HL-60 (cell line): ENCODE results near the gene HMCN2.

ENCODE experiments used
- DNase-seq, 2 experiments: peaks; one replicate each; pipeline ENCODE4 v3.0.0-alpha.2; 2010 to 2020; ENCODE audit warnings: low read depth in 1 of 2, low spot score in 1 of 2
- H3K27ac ChIP-seq: fragments of 250-450 bp; sonication (Bioruptor Pico); replicated peaks from 2 replicates; pipeline ENCODE4 v1.5.1; 2020; ENCODE audit warnings: mild to moderate bottlenecking, moderate library complexity
- H3K27me3 ChIP-seq: fragments of 250-450 bp; sonication (Bioruptor Pico); 2 replicates; pipeline ENCODE4 v1.5.1; 2021; ENCODE audit warnings: mild to moderate bottlenecking, moderate library complexity; ENCODE audit not compliant: insufficient read depth, poor library complexity, severe bottlenecking
- H3K4me3 ChIP-seq: replicated peaks from 2 replicates; pipeline ENCODE4 v1.5.1; 2011; ENCODE audit warnings: mild to moderate bottlenecking, control low read depth, low read length; ENCODE audit not compliant: insufficient read depth
- GABPA ChIP-seq: IDR thresholded peaks from 2 replicates; pipeline ENCODE4 v1.6.1; 2012; ENCODE audit warnings: low read depth
- POLR2AphosphoS5 ChIP-seq: IDR thresholded peaks from 2 replicates; pipeline ENCODE4 v1.6.1; 2012; ENCODE audit warnings: low read depth
- REST ChIP-seq: IDR thresholded peaks from 2 replicates; pipeline ENCODE4 v1.6.1; 2012; ENCODE audit warnings: low read depth; ENCODE audit not compliant: insufficient replicate concordance
- SPI1 ChIP-seq: IDR thresholded peaks from 2 replicates; pipeline ENCODE4 v1.6.1; 2012; ENCODE audit warnings: low read depth, mild to moderate bottlenecking, borderline replicate concordance
- TF ChIP-seq, protein P1 (sequence below): IDR thresholded peaks from one replicate; pipeline ENCODE4 v1.5.1; 2011; ENCODE audit warnings: low read length, control low read depth, inconsistent platforms; ENCODE audit not compliant: insufficient read depth

HMCN2 gene

DNA sequence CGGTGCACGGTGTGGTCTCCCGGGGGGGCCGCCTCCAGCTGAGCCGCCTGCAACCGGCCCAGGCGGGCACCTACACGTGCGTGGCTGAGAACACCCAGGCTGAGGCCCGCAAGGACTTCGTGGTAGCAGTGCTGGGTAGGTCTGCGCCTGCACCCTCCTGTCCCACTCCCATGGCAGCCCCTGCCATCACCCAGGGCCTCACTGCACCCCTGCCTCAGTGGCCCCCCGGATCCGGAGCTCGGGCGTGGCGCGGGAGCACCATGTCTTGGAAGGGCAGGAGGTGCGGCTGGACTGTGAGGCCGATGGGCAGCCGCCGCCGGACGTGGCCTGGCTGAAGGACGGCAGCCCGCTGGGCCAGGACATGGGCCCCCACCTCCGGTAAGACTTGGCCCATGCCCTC is 125.4 kb downstream of the HMCN2 start:
- TF ChIP-seq POLR2AphosphoS5 (no peak), GABPA (no peak), SPI1 (no peak), REST (no peak)
- TF ChIP-seq, protein P1, sequence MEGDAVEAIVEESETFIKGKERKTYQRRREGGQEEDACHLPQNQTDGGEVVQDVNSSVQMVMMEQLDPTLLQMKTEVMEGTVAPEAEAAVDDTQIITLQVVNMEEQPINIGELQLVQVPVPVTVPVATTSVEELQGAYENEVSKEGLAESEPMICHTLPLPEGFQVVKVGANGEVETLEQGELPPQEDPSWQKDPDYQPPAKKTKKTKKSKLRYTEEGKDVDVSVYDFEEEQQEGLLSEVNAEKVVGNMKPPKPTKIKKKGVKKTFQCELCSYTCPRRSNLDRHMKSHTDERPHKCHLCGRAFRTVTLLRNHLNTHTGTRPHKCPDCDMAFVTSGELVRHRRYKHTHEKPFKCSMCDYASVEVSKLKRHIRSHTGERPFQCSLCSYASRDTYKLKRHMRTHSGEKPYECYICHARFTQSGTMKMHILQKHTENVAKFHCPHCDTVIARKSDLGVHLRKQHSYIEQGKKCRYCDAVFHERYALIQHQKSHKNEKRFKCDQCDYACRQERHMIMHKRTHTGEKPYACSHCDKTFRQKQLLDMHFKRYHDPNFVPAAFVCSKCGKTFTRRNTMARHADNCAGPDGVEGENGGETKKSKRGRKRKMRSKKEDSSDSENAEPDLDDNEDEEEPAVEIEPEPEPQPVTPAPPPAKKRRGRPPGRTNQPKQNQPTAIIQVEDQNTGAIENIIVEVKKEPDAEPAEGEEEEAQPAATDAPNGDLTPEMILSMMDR = no peak
- Histone ChIP-seq H3K27ac (no peak overlapping the region), H3K4me3 (no peak overlapping the region), H3K27me3 (no peaks in the 10 kb centered on the region)
- DNase-seq = no peak

- Histone ChIP-seq H3K4me3 (no peak overlapping the region), H3K27ac (no peak overlapping the region), H3K27me3 (no peaks in the 10 kb centered on the region)
- no peak for DNase-seq
- TF ChIP-seq SPI1 = no peak
- TF ChIP-seq, protein P1 = no peak
Observed at GRCh38 chr9:130391866-130392265, 126.3 kb downstream of the HMCN2 start.

DNA sequence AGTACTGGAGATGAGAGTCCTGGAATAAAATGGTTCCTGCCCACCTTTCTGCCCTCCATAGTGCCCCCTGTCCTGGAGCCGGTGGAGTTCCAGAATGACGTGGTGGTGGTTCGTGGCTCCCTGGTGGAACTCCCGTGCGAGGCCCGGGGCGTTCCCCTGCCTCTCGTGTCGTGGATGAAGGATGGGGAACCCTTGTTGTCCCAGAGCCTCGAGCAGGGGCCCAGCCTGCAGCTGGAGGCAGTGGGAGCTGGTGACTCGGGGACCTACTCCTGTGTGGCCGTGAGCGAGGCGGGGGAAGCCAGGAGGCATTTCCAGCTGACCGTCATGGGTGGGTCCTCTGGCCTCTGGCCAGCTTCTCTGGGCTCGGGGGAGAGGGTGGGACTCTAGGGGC is 128.1 kb downstream of the HMCN2 start:
- TF ChIP-seq REST = no peak
- no peak for TF ChIP-seq POLR2AphosphoS5
- TF ChIP-seq SPI1 = no peak
- TF ChIP-seq, protein P1 = no peak
- TF ChIP-seq GABPA = no peak

DNA sequence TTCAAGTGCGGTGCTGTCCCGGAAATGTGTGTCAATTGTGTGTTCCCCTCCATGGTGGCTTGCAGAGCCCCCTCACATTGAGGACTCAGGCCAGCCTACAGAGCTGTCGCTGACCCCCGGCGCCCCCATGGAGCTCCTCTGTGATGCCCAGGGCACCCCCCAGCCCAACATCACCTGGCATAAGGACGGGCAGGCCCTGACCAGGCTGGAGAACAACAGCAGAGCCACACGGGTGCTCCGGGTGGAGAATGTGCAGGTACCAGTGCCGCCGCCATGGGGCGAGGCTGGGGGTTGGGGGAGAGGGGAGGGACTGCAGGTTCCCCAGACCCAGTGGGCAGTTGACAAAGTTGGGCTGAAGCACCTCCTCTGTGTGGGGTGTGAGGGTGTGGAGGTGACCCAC is 128.8 kb downstream of the HMCN2 start:
- Histone ChIP-seq H3K27ac (no peak overlapping the region), H3K4me3 (no peak overlapping the region), H3K27me3 (no peaks in the 10 kb centered on the region)
- DNase-seq = no peak
- TF ChIP-seq, protein P1 = no peak
- TF ChIP-seq GABPA (no peak), REST (no peak), SPI1 (no peak), POLR2AphosphoS5 (no peak)

More for the DNA sequence above, 128.1 kb downstream of the HMCN2 start:
- no peak overlapping the region for H3K27ac ChIP-seq
- DNase-seq = no peak
- no peak overlapping the region for H3K4me3 ChIP-seq
- no peaks in the 10 kb centered on the region for H3K27me3 ChIP-seq
